Activated gamma-delta T cell treated with anti-CD3 and anti-CD28 coated beads, Interleukin-2, amount 50 U/mL, for 16 hours (primary cell): ENCODE results near the gene AGPAT3.
"Not testable (repeated sequence)": the region's sequence is repeated elsewhere in the genome, so short reads cannot be mapped to it uniquely, and the experiment has no call there.

Experiments
- DNase-seq: peaks from one replicate; pipeline ENCODE4 v3.0.0-alpha.2; 2020; ENCODE audit warnings: low read depth

Gene AGPAT3

GRCh38 chr21:43882952-43883545, 18.0 kb downstream of the AGPAT3 start:
- DNase-seq: no peak

- DNase-seq: no peak
These were observed 19.2 kb downstream of the AGPAT3 start for GRCh38 chr21:43884012-43884860.

- DNase-seq: no peak
These were observed 19.9 kb downstream of the AGPAT3 start for GRCh38 chr21:43884861-43885417.

GRCh38 chr21:43885721-43886120, 20.7 kb downstream of the AGPAT3 start:
- no peak for DNase-seq

- DNase-seq: no peak
These were observed 21.5 kb downstream of the AGPAT3 start for GRCh38 chr21:43886565-43886964.

- DNase-seq: no peak
These were observed 24.0 kb downstream of the AGPAT3 start for GRCh38 chr21:43889069-43889468.

- no peak for DNase-seq
These were observed 25.0 kb downstream of the AGPAT3 start for GRCh38 chr21:43890042-43890441.

- no peak for DNase-seq
These were observed 27.3 kb downstream of the AGPAT3 start for GRCh38 chr21:43892334-43892733.

GRCh38 chr21:43892984-43893535, 28.0 kb downstream of the AGPAT3 start:
- no peak for DNase-seq

GRCh38 chr21:43893536-43894205, 28.6 kb downstream of the AGPAT3 start:
- DNase-seq: no peak

- no peak for DNase-seq
These were observed 29.2 kb downstream of the AGPAT3 start for GRCh38 chr21:43894206-43894577.

GRCh38 chr21:43895196-43895595, 30.2 kb downstream of the AGPAT3 start:
- no peak for DNase-seq

GRCh38 chr21:43896696-43897299, 31.8 kb downstream of the AGPAT3 start:
- not testable (repeated sequence) for DNase-seq

GRCh38 chr21:43899307-43900077, 34.5 kb downstream of the AGPAT3 start:
- DNase-seq: no peak

- DNase-seq: no peak
These were observed 35.0 kb downstream of the AGPAT3 start for GRCh38 chr21:43900078-43900385.

GRCh38 chr21:43900690-43901089, 35.7 kb downstream of the AGPAT3 start:
- no peak for DNase-seq

GRCh38 chr21:43902441-43902840, 37.4 kb downstream of the AGPAT3 start:
- DNase-seq: no peak

GRCh38 chr21:43903451-43904091, 38.5 kb downstream of the AGPAT3 start:
- no peak for DNase-seq

- no peak for DNase-seq
These were observed 39.3 kb downstream of the AGPAT3 start for GRCh38 chr21:43904331-43904781.

GRCh38 chr21:43905726-43906455, 40.9 kb downstream of the AGPAT3 start:
- no peak for DNase-seq
